HepG2 (cell line): ENCODE data around the gene APBA1. TPM values are rescaled to one million over a fixed set of nuclear protein-coding genes. Genes with fewer than 3 reads are reported as not detected.

Experiments used
- ATAC-seq: fragments of 200-7000 bp; cut with Tn5 transposase; 3 replicates; pipeline ENCODE4 v1.9.1; 2020; ENCODE audit warnings: mild to moderate bottlenecking, moderate library complexity
- BruUV-seq: library from RNA; stranded (reverse); fragments of 400-500 nt; replicated peaks from 2 replicates; lab custom pipeline; 2021; lab: Mats Ljungman, UMichigan
- CTCF ChIA-PET: fragments of 300-600 bp; formaldehyde crosslinking; extraction: SDS; loops from one replicate; lab custom pipeline; 2021; ENCODE audit warnings: low total read pairs, inconsistent platforms, low intra/inter-chr PET ratio; lab: Yijun Ruan, JAX
- POLR2A ChIA-PET: fragments of 350-600 bp; sonication (Branson Sonifier 250); formaldehyde crosslinking; loops from one replicate; lab custom pipeline; 2020; ENCODE audit warnings: antibody characterized with exemption, inconsistent platforms; lab: Yijun Ruan, JAX
- DNase-seq: peaks from one replicate; pipeline ENCODE4 v3.0.0-alpha.2; 2015; ENCODE audit warnings: low spot score
- FAIRE-seq: peaks from 3 replicates; lab custom pipeline; 2011; peaks lifted over from hg19 to GRCh38; lab: Jason Lieb, UNC
- H2AFZ ChIP-seq: one replicate; pipeline ENCODE4 v1.6.1; 2011; ENCODE audit warnings: low read length, inconsistent platforms
- H3K27ac ChIP-seq: fragments of 300-600 bp; 3 replicates; pipeline ENCODE4 v1.8.0; 2011; ENCODE audit warnings: mixed run types, mild to moderate bottlenecking, mixed read lengths, low read length, inconsistent platforms; ENCODE audit not compliant: insufficient read depth; ENCODE audit errors: extremely low read length
- H3K27me3 ChIP-seq, 2 experiments: fragments of 200-600 bp in 1 of 2; 2 replicates in 1 of 2; 3 replicates in 1 of 2; pipeline versions ENCODE4 v1.6.0 to v1.8.0; 2011; ENCODE audit warnings: low read length in 2 of 2, mild to moderate bottlenecking in 2 of 2, moderate library complexity in 2 of 2, inconsistent platforms in 1 of 2; ENCODE audit not compliant: insufficient read depth in 2 of 2, control insufficient read depth in 1 of 2
- H3K36me3 ChIP-seq, 2 experiments: fragments of 200-600 bp in 1 of 2; replicated peaks in 1 of 2; 2 replicates in 1 of 2; 3 replicates in 1 of 2; pipeline versions ENCODE4 v1.5.1 to v1.8.0; 2011; ENCODE audit warnings: low read length in 2 of 2, inconsistent platforms in 1 of 2; ENCODE audit not compliant: insufficient read depth in 2 of 2, control insufficient read depth in 1 of 2
- H3K4me1 ChIP-seq: 2 replicates; pipeline ENCODE4 v1.5.1; 2012; ENCODE audit warnings: low read length, inconsistent platforms; ENCODE audit not compliant: insufficient read depth
- H3K4me2 ChIP-seq: 2 replicates; pipeline ENCODE4 v1.6.0; 2011; ENCODE audit warnings: low read depth, low read length, inconsistent platforms
- H3K4me3 ChIP-seq, 3 experiments: fragments of 200-600 bp in 1 of 3; sonication (generic), shearing (Covaris generic) in 1 of 3; replicated peaks in 1 of 3; 2 replicates each; pipeline ENCODE4 v1.5.1; 2011 to 2016; ENCODE audit warnings: low read length in 3 of 3, inconsistent platforms in 2 of 3, low read depth in 2 of 3, mild to moderate bottlenecking in 2 of 3, control low read depth in 1 of 3, mixed read lengths in 1 of 3; ENCODE audit not compliant: insufficient read depth in 1 of 3
- H3K79me2 ChIP-seq: one replicate; pipeline ENCODE4 v1.6.1; 2011; ENCODE audit warnings: low read length, inconsistent platforms; ENCODE audit not compliant: insufficient read depth
- H3K9ac ChIP-seq: 2 replicates; pipeline ENCODE4 v1.6.0; 2011; ENCODE audit warnings: mild to moderate bottlenecking, low read depth, low read length, inconsistent platforms; ENCODE audit not compliant: insufficient read depth
- H3K9me3 ChIP-seq: 2 replicates; pipeline ENCODE4 v1.5.1; 2012; ENCODE audit warnings: mild to moderate bottlenecking, low read length
- H4K20me1 ChIP-seq: 2 replicates; pipeline ENCODE4 v1.6.0; 2011; ENCODE audit warnings: inconsistent platforms, mild to moderate bottlenecking, low read length, moderate library complexity; ENCODE audit not compliant: insufficient read depth
- CHCHD3 ChIP-seq: sonication (generic); formaldehyde crosslinking; IDR thresholded peaks from 2 replicates; pipeline ENCODE4 v1.8.0; 2022; ENCODE audit warnings: mild to moderate bottlenecking, missing genetic modification reagents, moderate library complexity
- HIVEP1 ChIP-seq: sonication (generic); formaldehyde crosslinking; IDR thresholded peaks from 2 replicates; pipeline ENCODE4 v1.4.0; 2020; ENCODE audit warnings: mild to moderate bottlenecking, missing genetic modification reagents
- RAD21 ChIP-seq: fragments of 450-650 bp; formaldehyde crosslinking; IDR thresholded peaks from 2 replicates; pipeline ENCODE4 v1.5.0; 2020; ENCODE audit warnings: mild to moderate bottlenecking
- SMC3 ChIP-seq: IDR thresholded peaks from 2 replicates; pipeline ENCODE4 v1.6.1; 2011; ENCODE audit warnings: low read length, improper control_type of control experiment
- XBP1 ChIP-seq: sonication (generic); formaldehyde crosslinking; IDR thresholded peaks from 2 replicates; pipeline ENCODE4 v1.5.0; 2020; ENCODE audit warnings: missing genetic modification reagents
- XRCC5 ChIP-seq: fragments of 200-400 bp; formaldehyde crosslinking; optimal IDR thresholded peaks from 2 replicates; pipeline ENCODE3; 2017; ENCODE audit warnings: mild to moderate bottlenecking, low read length
- ZFYVE20 ChIP-seq: sonication (generic); formaldehyde crosslinking; IDR thresholded peaks from 2 replicates; pipeline ENCODE4 v1.8.0; 2023; ENCODE audit warnings: low read depth, mild to moderate bottlenecking, moderate library complexity, missing genetic modification reagents, borderline replicate concordance
- ZNF230 ChIP-seq: sonication (generic); formaldehyde crosslinking; IDR thresholded peaks from 2 replicates; pipeline ENCODE4 v1.4.0; 2020; ENCODE audit warnings: mild to moderate bottlenecking, missing genetic modification reagents
- ZNF33B ChIP-seq: sonication (generic); formaldehyde crosslinking; IDR thresholded peaks from 2 replicates; pipeline ENCODE4 v1.5.1; 2020; ENCODE audit warnings: mild to moderate bottlenecking, missing genetic modification reagents
- WGBS: methylation state at CpG from one replicate; pipeline ENCODE4 v1.1.6; 2017; ENCODE audit warnings: low lambda C conversion rate; 5-methylcytosine and 5-hydroxymethylcytosine counted together
- in situ Hi-C: cut with HindIII; loops from 2 replicates; pipeline ENCODE4 v1.10.0; 2017; ENCODE audit warnings: low pct_unique_long_range_greater_than_20kb; ENCODE audit not compliant: extremely low pct_ligation_motif_present
- intact Hi-C: fragments of 100-400 bp; cut with micrococcal nuclease; formaldehyde crosslinking; loops from one replicate; pipeline ENCODE4 v1.10.0; 2022; ENCODE audit not compliant: unreplicated experiment
- polyA plus RNA-seq, 8 experiments: library from polyadenylated mRNA; depleted of rRNA in 3 of 8; stranded (reverse) in 7 of 8; unstranded in 1 of 8; fragments of >200 nt; fragmentation: Illumina TruSeq in 4 of 8; extraction: Trizol in 4 of 8; gene quantifications; 2 replicates each; pipeline versions ENCODE4 v1.2.1 to v1.2.3, GENCODE V29; 2011 to 2016; ENCODE audit warnings: low read depth in 4 of 8, missing spikeins in 1 of 8, mixed read lengths in 1 of 8; ENCODE audit not compliant: insufficient read depth in 1 of 8
- total RNA-seq, 5 experiments: library from RNA; depleted of rRNA; stranded (reverse); fragments of >200 nt; fragmentation: Illumina TruSeq; extraction: Trizol; gene quantifications; 2 replicates each; pipeline ENCODE4 v1.2.3, GENCODE V29; 2016; ENCODE audit warnings: low read depth in 1 of 5
- TF ChIP-seq, protein P1 (sequence below): sonication (generic); formaldehyde crosslinking; IDR thresholded peaks from 2 replicates; pipeline ENCODE4 v1.4.0; 2020; ENCODE audit warnings: mild to moderate bottlenecking, missing genetic modification reagents
- TF ChIP-seq, protein P2 (sequence below): sonication (generic); formaldehyde crosslinking; IDR thresholded peaks from 2 replicates; pipeline ENCODE4 v1.5.0; 2020; ENCODE audit warnings: mild to moderate bottlenecking, missing genetic modification reagents, moderate library complexity

Gene APBA1
- total and polyA plus RNA-seq, 2 of the 13 experiments (the other 11 are each of a cell fraction or from before 2014, with no cell fraction given) = 0.15 TPM; not detected in 1

DNA sequence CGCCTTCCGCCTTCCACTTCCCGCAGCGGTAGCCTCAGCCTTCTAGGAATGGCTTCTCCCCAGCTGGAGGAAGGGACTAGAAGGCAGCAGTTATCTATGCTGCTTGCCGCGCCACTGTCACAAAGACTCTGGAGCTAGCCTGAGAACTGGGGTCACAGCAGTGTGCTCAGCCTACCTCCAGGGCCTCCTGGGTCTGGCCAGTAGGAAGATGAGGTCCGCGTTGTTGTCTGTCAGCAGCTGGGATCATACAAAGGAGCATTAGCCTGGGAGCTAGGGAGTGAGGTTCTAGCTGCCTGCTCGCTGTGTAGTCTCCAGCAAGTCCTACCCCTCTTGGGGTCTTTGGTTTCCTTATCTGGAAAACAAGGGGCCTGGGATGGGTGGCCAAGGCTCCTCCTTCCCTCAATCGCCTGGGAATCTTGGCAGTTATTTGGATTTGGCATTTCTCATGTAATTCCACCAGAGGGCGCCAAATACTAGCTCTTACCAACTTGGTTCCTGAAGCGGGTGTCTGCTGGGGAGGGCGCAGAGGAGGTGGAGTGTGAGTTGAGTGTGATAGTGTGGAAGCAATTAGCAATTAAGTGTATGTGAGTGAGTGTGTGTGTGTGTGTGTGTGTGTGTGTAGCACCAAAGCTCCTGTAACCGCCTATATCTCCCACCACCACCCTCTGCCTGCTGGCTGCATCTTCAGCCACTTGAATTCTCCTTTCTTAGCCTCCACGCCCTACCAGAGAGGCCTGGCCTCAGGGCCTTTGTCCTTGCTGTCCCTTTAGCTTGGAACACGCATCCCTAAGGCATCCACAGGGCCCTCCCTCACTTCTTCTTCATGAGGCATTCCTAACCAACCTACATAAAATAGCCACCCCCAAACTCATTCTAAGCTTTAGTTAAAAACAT is 250.0 kb downstream of the APBA1 start:
- FAIRE-seq = peak; percentile 79
- Histone ChIP-seq H3K36me3 (no peaks in the 10 kb centered on the region), H2AFZ (no peak overlapping the region), H3K9ac (no peak overlapping the region), H3K4me1 (no peaks in the 10 kb centered on the region), H3K27me3 (peaks cover 0 to 4% of the 10 kb centered on the region in 2 experiments; a peak in 1 of 5 replicates), H3K9me3 (no peaks in the 10 kb centered on the region), H3K79me2 (no peaks in the 10 kb centered on the region), H3K27ac (no peak overlapping the region), H4K20me1 (no peaks in the 10 kb centered on the region), H3K4me2 (no peak overlapping the region), H3K4me3 (no peak overlapping the region)
- ATAC-seq = peak; percentile 85
- intact Hi-C loops (loop anchor here (2.0 to 10.0 kb wide), 4 partner anchors 233 to 511 kb away; no protein-coding TSS in a partner anchor), in situ Hi-C loops (loop anchor here (5.0 kb wide), 1 partner anchor 125 kb away; no protein-coding TSS in a partner anchor)
- peak; percentile 48 for DNase-seq
- ChIA-PET CTCF (interaction anchor here (0.9 to 4.6 kb wide), 4 partner anchors 121 to 498 kb away, joined by 3 to 87 read pairs (median 4); no protein-coding TSS in a partner anchor), POLR2A (no interaction called here)
- BruUV-seq = no TSS peak
- 31% methylated on average over 13 of the region's 16 CpGs for WGBS
- TF ChIP-seq XBP1 (CRISPR knock-in tag) = no peak
- TF ChIP-seq CHCHD3 (CRISPR knock-in tag) = no peak
- no peak for TF ChIP-seq ZNF230 (CRISPR knock-in tag)
- peak; percentile 97 for TF ChIP-seq SMC3
- TF ChIP-seq, protein P1, sequence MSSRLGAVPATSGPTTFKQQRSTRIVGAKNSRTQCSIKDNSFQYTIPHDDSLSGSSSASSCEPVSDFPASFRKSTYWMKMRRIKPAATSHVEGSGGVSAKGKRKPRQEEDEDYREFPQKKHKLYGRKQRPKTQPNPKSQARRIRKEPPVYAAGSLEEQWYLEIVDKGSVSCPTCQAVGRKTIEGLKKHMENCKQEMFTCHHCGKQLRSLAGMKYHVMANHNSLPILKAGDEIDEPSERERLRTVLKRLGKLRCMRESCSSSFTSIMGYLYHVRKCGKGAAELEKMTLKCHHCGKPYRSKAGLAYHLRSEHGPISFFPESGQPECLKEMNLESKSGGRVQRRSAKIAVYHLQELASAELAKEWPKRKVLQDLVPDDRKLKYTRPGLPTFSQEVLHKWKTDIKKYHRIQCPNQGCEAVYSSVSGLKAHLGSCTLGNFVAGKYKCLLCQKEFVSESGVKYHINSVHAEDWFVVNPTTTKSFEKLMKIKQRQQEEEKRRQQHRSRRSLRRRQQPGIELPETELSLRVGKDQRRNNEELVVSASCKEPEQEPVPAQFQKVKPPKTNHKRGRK (CRISPR knock-in tag) = no peak
- no peak for TF ChIP-seq ZNF33B (CRISPR knock-in tag)
- TF ChIP-seq, protein P2, sequence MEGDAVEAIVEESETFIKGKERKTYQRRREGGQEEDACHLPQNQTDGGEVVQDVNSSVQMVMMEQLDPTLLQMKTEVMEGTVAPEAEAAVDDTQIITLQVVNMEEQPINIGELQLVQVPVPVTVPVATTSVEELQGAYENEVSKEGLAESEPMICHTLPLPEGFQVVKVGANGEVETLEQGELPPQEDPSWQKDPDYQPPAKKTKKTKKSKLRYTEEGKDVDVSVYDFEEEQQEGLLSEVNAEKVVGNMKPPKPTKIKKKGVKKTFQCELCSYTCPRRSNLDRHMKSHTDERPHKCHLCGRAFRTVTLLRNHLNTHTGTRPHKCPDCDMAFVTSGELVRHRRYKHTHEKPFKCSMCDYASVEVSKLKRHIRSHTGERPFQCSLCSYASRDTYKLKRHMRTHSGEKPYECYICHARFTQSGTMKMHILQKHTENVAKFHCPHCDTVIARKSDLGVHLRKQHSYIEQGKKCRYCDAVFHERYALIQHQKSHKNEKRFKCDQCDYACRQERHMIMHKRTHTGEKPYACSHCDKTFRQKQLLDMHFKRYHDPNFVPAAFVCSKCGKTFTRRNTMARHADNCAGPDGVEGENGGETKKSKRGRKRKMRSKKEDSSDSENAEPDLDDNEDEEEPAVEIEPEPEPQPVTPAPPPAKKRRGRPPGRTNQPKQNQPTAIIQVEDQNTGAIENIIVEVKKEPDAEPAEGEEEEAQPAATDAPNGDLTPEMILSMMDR (CRISPR knock-in tag) = peak; percentile 89
- peak; percentile 41 for TF ChIP-seq XRCC5
- peak; percentile 85 for TF ChIP-seq RAD21 (CRISPR knock-in tag)
- no peak for TF ChIP-seq HIVEP1 (CRISPR knock-in tag)
- TF ChIP-seq ZFYVE20 = no peak
